ENCODE measurements around the gene GMDS. TPM values are rescaled to one million over a fixed set of nuclear protein-coding genes. Genes with fewer than 3 reads are reported as not detected.

Gene GMDS
- polyA plus RNA-seq, 1 of the 3 experiments (the other 2 are of a cell fraction) = 12.3 TPM

- TF ChIP-seq MAX (IDR thresholded peaks at IDR 0.05; ENCODE audit: low read depth) (no peak), SIN3A (IDR thresholded peaks at IDR 0.05; ENCODE audit: borderline replicate concordance, low read depth, low read length) (no peak), GABPA (IDR thresholded peaks at IDR 0.05; ENCODE audit: low read depth) (no peak)
- Histone ChIP-seq H3K4me1 (ENCODE audit: control insufficient read depth in 1 of 2, insufficient read depth in 2 of 2, low read depth in 1 of 2, low read length in 1 of 2) (peaks cover 12 to 19% of the 10 kb centered on the region in 2 experiments), H3K4me2 (peak overlapping the region; percentile 34; the same call in 1 of the 2 replicates), H2AFZ (ENCODE audit: low read depth) (no peak overlapping the region), H3K9ac (no peak overlapping the region), H3K36me3 (replicated peaks in 1 of 2; ENCODE audit: control insufficient read depth in 1 of 2, insufficient read depth in 2 of 2, low read length in 1 of 2) (no peaks in the 10 kb centered on the region), H4K20me1 (ENCODE audit: insufficient read depth) (no peaks in the 10 kb centered on the region), H3K9me2 (no peaks in the 10 kb centered on the region), H3K79me2 (ENCODE audit: insufficient read depth) (no peaks in the 10 kb centered on the region), H3K9me3 (no peaks in the 10 kb centered on the region), H3F3A (replicated peaks; ENCODE audit: insufficient read depth) (peaks cover 3% of the 10 kb centered on the region), H3K27me3 (ENCODE audit: insufficient read depth) (no peaks in the 10 kb centered on the region), H3K4me3 (ENCODE audit: low read depth in 2 of 2, low read length in 1 of 2) (no peak overlapping the region), H3K27ac (ENCODE audit: low read depth in 2 of 2, low read length in 1 of 2) (no peak overlapping the region; a peak in 1 of 4 replicates)
- 91% methylated on average over 8 of the region's 8 CpGs for WGBS (ENCODE audit: low lambda C conversion rate)
- no peak for DNase-seq
- POLR2A ChIA-PET = no interaction called here
- CTCF ChIA-PET = interaction anchor here (1.0 to 1.7 kb wide), 4 partner anchors 10 to 183 kb away, joined by 3 read pairs; no protein-coding TSS in a partner anchor
Observed at GRCh38 chr6:1796706-1797529, 448.5 kb downstream of the GMDS start.

- no peak for TF ChIP-seq USF2 (IDR thresholded peaks at IDR 0.05; ENCODE audit: borderline replicate concordance, low read depth, low read length)
- no peak for TF ChIP-seq EZH2phosphoT487 (IDR thresholded peaks at IDR 0.05; ENCODE audit: borderline replicate concordance, low read depth)
- TF ChIP-seq IRF3 (IDR thresholded peaks at IDR 0.05; ENCODE audit: low read depth, low read length) = no peak
- TF ChIP-seq USF1 (IDR thresholded peaks at IDR 0.05; ENCODE audit: borderline replicate concordance, low read depth) = no peak
- no peak for DNase-seq
- no peaks in the 10 kb centered on the region for H3K27me3 ChIP-seq (ENCODE audit: insufficient read depth)
- no peak overlapping the region for H2AFZ ChIP-seq (ENCODE audit: low read depth)
- H4K20me1 ChIP-seq (ENCODE audit: insufficient read depth) = no peaks in the 10 kb centered on the region
- no peaks in the 10 kb centered on the region for H3K9me2 ChIP-seq
- WGBS (ENCODE audit: low lambda C conversion rate) = 100% methylated on average over 4 of the region's 4 CpGs
- H3K36me3 ChIP-seq (replicated peaks in 1 of 2; ENCODE audit: control insufficient read depth in 1 of 2, insufficient read depth in 2 of 2, low read length in 1 of 2) = no peaks in the 10 kb centered on the region
- H3K9ac ChIP-seq = no peak overlapping the region
- H3K4me2 ChIP-seq = no peak overlapping the region
- H3K27ac ChIP-seq (ENCODE audit: low read depth in 2 of 2, low read length in 1 of 2) = no peak overlapping the region
- H3K79me2 ChIP-seq (ENCODE audit: insufficient read depth) = no peaks in the 10 kb centered on the region
- H3F3A ChIP-seq (replicated peaks; ENCODE audit: insufficient read depth) = peaks cover 3% of the 10 kb centered on the region
- CTCF ChIA-PET = no interaction called here
- peaks cover 10 to 11% of the 10 kb centered on the region in 2 experiments for H3K4me1 ChIP-seq (ENCODE audit: control insufficient read depth in 1 of 2, insufficient read depth in 2 of 2, low read depth in 1 of 2, low read length in 1 of 2)
- no peak overlapping the region for H3K4me3 ChIP-seq (ENCODE audit: low read depth in 2 of 2, low read length in 1 of 2)
- H3K9me3 ChIP-seq = no peaks in the 10 kb centered on the region
- POLR2A ChIA-PET = no interaction called here
Observed at GRCh38 chr6:1795910-1796309, 449.5 kb downstream of the GMDS start.

Data from SK-N-SH (cell line).